Ecto neural progenitor cell (in vitro differentiated cells): Measurements from ENCODE around the gene PKP3.

Experiments
- DNase-seq: peaks from one replicate; pipeline ENCODE4 v3.0.0-alpha.2; 2018; ENCODE audit warnings: low spot score

PKP3 gene

DNA sequence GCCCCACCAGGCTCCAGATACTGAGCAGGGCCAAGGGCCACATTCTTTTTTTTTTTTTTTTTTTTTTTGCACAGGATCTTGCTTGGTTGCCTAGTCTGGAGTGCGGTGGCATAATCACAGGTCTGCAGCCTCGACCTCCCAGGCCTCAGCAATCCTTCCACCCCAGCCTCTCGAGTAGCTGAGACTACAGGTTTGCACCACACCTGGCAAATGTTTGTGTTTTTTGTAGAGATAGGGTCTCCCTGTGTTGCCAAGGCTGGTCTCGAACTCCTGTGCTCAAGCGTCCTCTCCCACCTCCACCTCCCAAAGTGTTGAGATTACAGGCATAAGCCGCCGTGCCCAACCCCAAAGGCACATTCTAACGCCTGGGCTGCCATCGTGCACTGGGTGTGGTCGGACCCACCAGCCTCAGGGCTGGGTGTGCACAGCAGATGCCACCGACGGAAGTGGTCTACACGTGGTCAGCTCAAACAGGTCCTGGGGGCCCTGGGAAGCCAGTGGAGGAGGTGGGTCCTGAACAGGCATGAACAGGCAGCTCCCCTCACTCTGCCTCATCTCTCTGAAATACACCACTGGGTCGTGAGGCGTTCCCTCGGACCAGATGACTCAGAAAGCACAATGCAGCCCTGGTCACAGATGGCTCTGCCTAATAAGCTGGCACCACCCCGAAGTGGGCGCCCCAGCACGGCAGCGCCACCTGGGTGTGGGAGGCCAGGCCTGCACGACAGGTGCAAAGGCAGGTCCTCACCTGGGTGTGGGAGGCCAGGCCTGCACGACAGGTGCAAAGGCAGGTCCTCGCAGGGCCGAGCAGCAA, 29.9 kb upstream of the PKP3 start:
- no peak for DNase-seq

DNA sequence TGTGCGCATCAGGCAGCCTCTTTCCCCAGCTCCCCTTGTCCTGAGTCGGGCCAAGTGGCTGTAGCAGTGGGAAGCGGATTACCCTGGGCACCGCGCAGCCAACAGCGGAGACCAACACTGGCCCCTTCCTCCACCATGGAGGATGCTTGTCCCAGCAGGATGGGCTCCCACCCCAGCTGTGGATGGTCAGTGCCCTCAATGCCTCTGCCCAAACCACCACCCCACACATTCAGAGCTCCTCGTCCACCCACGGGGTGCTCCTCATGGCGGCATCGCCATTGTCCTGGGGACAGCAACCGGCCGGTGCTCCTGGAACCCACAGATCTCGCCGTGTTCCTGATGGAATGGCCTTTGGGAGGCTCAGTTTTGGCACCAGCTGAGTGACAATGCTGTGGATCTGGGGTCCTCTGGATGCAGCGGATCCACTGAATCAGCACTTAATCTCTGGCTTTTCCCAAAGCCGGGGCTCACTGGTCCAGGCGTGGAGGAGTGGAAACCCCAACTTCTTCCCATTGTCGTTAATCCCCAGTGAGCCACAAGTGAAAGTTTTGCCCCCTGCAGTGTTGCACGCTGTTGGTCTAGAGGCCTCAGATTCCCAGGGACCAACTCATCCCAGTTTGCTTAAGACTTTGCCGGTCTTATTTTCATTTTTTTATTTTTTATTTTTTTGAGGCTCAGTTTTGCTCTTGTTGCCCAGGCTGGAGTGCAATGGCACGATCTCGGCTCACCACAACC, 28.9 kb upstream of the PKP3 start:
- DNase-seq = no peak

DNA sequence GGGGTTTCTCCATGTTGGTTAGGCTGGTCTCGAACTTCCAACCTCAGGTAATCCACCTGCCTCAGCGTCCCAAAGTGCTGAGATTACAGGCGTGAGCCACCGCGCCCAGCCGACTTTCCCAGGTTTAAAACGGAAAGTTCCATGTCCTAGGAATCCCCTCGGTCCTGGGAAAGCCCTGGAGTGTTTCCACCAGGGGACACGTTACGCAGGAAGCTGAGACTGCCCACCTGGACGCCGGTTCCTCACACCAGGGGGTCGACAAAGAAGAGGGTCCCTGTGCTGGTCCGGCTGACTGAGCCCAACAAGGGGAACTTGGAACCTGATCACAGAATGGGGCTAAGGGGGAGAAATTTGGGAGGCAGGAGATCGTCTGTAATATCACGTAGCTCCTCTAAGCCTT, 28.2 kb upstream of the PKP3 start:
- DNase-seq = no peak

DNA sequence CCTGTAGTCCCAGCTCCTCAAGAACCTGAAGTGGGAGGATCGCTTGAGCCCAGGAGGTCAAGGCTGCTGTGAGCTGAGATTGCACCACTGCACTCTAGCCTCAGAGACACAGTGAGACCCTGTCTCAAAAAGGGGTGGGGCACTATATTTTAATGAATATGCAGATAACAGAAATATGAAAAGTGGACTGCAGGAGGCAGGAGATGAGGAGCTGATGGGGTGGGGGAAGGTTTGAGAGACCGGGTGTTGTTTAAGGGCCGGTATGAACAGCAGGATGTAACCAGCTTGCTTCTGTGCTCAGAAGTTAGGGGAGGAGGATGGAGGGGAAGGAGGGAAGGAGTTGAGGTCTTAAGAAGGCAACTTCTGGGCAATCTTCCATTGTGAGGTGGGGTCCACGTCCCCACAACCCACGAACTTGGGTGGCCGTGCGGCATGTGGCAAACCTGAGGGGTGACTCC, 26.0 kb upstream of the PKP3 start:
- no peak for DNase-seq

DNA sequence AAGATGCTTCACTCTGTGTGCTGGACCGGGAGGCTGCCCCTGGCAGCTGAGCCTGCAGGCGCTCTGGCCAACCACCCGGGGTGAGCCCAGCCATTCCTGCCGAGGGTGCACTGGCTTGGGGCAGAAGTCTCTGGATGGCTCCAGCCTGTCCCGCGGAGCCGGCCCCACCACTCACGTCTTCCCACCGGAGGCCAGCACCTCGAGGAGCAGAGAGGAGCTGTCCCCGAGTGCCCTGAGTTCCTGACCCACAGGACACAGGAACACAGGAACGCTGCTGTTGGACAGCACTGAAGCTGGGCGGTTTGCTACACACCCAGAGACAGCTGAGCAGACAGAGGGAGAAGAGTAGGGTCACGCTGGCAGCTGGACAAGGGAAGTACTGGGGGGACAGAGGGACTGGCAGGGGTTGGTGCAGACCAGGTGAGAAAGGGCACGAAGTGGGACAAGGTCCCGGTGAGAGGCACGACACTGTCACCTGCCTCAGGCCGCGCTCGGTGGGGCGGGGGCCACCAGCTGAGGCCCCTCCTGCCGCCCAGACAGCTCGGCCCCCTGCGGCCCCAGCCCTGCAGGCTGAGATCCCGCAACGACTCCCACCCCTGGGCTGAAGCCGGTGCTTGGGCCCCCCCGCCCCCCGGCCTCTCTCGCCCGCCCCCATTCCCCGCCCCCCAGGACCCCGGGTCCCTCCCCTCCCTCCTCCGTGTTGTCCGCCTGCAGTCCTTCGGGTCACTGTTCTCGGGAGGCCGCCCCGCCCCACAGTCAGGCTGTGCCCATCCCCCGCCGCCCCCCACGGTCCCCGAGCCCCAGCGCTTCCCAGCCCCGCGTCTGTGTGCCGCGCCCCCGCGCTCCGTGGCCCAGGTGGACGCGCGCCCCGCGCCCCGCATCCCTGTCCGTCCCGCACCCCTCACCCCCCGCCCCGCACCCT, 25.3 kb upstream of the PKP3 start:
- no peak for DNase-seq

DNA sequence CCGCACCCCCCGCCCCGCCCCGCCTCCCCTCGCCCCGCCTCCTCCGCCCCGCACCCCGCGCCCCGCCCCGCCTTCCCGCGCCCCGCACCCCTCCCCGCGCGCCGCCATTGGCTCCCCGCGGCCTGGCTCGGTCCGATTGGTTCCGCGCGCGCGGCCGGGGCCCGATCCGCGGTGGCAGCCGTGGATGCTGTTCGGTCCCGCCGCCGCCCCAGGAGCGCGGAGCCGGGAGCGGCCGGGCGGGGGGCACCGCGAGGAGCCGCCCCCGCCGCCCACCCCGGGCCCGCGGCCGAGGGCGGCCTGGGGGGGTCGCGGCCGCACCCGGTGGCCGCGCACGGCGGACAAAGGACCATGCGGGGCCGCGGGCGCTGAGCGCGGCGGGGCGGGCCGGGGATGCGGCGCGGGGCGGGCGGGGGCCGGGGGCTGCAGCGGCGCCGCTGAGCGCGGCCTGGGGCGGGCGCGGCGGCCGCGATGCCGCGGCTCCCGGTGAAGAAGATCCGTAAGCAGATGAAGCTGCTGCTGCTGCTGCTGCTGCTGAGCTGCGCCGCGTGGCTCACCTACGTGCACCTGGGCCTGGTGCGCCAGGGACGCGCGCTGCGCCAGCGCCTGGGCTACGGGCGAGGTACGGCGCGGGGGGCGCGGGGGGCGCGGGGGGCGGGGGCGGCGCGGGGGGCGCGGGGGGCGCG, 24.5 kb upstream of the PKP3 start, which contains the start of gene B4GALNT4:
Gene B4GALNT4, plus strand, starts transcription at position 164 of the 683 bp plus-strand sequence. Its CDS starts 305 bp downstream, at position 469.
- DNase-seq = no peak

DNA sequence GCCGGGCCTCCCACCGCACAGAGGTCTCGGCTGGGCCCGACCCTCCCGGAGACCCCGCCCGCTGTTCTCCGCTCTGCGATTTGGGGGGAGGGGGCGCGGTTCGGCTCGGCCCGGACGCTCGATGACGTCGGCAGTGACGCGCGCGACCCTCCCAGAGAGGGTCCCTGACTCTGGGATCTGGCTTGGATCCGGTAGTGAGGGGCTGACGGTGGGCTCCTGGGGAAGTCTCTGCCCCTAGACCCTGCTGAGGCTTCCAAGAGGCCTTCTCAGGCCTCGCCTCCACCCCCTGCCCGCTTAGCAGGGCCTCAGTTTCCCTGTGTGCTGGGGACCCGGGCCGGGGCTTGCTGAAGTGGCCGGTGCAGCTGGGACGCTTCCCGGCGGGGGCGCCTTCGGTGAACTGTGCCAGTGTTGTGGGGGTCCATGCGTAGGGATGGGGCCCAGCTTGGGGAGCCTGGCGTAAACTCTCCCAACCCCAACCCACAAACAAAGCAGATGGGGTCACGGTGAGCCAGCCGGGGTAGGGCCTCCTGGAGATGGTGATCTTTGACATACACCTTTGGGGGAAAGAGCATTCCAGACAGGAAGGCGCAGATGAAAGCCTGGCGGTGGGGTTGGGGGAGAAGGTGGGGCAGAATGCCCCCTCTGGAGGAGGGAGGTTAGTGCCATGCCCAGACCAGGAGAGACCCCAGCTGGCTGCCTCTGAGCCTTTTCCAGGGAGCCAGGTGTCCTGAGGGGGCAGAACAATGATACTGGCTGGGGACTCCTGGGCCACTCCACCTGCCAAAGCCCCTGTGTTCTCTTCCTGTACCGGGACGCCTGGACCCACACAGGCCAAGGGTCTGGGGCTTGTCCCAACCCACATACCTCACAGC, 23.7 kb upstream of the PKP3 start:
- peak; percentile 74 for DNase-seq

DNA sequence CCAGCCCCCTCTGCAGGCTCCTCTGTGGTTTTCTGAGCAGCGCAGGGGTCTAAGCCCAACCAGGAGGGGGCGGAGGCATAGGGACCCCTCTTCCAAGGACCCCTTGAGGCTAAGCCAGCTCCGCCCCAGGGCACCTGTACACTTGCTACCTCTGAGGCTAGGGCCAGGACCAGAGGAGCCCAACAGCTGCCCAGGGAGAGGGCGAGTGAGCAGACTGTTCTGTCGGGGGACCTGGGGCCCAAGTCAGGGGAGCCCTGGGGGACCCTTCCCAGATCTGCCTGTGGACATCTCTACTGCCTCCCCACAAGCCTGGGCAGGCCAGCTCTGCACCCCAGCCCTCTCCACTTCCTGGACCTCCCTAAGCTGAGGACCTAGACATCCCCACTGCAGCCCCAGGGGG, 23.0 kb upstream of the PKP3 start:
- DNase-seq = no peak

DNA sequence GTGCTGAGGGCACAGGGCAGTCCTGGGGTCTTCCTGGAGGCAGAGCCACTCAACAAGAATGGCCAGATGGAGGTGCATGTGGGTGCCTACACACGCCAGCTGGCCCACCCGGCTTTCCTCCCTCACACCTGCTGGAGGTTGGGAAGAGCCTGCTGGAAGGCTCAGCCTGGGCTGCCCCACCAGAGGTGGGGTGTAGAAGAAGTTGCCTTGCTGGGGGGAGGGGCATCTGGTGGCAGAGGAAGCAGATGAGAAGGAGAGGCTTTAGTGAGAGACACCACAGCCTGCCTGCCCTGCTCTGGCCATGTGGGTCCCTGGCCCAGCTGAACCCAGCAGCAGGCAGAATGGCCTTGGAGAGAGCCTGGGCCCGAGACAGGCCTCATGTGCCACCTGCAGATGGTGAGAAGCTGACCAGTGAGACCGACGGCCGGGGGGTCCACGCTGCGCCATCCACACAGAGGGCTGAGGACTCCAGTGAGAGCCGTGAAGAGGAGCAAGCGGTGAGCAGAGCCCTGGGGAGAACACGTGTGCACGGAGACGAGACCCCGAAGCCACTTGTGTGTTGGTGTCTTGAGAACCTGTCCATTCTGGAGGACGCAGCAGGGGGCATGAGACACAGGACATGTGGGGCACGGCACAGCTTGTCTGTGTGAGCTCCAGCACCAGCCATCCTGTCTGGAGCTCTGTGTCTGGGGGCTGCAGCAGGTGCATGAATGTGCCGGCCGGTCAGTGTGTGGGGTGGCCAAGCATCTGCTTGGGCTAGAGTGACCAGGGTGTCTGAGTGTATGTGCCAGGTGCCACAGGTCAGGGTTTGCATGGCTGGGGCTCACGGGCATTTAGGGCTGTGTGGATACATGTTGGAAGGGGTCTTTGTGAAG, 22.1 kb upstream of the PKP3 start:
- no peak for DNase-seq

DNA sequence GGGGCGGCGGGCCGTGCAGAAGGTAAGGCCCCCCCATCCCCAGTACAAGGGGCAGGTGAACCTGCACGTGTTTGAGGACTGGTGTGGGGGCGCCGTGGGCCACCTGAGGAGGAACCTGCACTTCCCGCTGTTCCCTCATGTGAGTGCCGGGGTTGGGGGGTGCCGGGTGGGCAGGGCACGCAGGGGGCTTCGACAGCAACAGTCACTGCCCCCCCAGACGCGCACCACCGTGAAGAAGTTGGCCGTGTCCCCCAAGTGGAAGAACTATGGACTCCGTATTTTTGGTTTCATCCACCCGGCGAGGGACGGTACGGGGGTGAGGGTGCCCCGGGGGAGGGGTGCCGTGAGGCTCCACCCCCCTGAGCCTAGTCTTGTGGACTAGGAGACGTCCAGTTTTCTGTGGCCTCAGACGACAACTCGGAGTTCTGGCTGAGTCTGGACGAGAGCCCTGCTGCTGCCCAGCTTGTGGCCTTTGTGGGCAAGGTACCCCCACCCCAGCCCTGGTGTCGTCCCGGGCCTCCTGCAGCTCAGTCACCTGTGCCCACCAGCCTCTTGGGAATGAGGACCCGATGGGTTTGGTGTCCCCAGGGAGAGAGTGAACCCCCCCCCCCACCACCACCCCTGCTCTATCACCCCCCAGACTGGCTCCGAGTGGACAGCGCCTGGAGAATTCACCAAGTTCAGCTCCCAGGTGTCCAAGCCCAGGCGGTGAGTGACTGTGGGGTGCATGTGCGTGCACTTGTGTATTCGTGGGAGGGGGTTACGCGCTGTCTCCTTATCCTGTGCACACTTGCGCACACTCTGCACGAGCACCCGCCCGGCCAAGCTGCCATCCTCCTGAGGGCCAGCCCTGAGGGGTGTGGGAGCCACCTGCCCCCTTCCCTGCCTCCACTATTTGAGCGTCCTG, 20.9 kb upstream of the PKP3 start:
- no peak for DNase-seq

DNA sequence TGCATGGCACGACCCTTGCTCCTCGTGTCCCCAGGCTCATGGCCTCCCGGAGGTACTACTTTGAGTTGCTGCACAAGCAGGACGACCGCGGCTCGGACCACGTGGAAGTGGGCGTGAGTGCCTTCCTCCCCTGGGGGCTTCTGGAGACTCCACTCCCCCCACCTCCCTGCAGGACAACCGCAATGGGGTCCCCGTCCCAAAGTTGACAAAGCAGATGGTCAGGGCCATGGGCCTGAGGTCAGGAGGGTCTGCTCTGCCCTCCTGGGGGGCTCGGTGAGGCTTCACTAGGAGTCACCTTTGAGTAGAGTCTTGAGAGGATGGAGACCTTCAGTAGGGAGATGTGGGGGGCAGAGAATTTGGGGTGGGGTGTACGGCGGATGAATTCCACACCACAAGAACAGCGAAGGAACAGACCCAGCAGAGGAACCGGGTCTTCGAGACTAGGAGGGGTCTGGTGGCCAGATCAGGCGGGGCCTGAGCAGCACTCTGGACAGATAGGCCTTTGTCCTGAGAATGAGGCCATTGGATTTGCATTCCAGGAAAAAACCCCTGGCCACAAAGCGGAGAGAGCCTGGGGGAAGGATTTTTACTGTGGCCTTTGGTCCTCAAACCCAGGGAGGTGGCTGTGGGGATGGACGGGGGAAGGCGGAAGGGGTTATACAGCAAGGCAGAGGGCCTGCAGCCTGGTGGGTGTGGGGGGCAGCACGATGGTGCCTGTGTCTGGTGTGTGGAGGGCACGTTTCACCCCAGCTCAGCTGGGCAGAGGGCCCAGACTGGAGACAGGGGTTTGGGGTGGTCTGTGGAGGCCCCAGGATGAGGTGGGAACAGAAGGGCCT, 20.1 kb upstream of the PKP3 start:
- DNase-seq = no peak

DNA sequence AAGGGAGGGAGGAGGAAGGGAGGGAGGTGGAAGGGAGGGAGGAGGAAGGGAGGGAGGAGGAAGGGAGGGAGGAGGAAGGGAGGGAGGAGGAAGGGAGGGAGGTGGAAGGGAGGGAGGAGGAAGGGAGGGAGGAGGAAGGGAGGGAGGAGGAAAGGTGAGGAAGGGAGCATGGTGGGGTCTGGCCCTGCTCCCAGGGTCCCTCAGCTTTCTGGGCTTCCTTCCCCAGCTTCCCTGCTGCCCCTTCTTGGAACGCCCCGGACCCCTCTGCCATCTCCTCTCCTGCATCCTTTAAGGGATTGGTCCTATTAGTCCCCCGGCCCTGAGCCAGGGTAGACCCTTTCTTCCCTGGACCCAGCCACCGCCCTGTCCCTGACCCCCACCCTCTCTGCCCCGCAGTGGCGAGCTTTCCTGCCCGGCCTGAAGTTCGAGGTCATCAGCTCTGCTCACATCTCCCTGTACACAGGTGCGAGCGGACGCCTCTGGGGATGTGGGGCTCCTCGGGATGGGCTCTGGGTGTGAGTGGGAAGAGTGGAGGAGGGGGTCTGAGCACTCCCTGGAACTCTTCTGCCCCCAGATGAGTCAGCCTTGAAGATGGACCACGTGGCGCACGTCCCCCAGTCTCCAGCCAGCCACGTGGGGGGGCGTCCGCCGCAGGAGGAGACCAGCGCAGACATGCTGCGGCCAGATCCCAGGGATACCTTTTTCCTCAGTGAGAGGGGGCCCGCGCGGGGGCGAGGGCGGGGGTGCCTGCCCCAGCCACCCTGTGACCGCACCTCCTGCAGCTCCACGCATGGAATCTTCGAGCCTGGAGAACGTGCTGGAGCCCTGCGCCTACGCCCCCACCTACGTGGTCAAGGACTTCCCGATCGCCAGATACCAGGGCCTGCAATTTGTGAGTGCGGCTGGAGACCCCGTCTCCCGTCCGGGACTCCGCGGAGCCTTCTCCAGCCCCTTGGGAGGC, 18.7 kb upstream of the PKP3 start:
- DNase-seq = no peak

DNA sequence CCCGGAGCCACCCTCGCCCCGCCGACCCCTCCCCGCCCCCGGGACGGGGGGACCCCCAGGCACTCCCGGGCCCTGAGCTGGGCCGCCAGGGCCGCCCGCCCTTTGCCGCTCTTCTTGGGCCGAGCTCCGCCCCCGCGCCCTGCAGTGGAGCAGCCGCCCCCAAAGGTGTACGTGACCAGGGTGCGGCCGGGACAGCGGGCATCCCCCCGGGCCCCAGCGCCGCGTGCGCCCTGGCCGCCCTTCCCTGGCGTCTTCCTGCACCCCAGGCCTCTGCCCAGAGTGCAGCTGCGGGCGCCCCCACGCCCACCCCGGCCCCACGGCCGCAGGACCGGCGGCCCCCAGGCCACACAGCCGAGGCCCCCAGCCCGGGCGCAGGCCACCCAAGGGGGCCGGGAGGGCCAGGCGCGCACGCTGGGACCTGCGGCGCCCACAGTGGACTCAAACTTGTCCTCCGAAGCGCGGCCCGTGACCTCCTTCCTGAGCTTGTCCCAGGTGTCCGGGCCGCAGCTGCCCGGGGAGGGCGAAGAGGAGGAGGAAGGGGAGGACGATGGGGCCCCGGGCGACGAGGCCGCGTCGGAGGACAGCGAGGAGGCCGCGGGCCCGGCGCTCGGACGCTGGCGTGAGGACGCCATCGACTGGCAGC, 17.4 kb upstream of the PKP3 start:
- DNase-seq = no peak

DNA sequence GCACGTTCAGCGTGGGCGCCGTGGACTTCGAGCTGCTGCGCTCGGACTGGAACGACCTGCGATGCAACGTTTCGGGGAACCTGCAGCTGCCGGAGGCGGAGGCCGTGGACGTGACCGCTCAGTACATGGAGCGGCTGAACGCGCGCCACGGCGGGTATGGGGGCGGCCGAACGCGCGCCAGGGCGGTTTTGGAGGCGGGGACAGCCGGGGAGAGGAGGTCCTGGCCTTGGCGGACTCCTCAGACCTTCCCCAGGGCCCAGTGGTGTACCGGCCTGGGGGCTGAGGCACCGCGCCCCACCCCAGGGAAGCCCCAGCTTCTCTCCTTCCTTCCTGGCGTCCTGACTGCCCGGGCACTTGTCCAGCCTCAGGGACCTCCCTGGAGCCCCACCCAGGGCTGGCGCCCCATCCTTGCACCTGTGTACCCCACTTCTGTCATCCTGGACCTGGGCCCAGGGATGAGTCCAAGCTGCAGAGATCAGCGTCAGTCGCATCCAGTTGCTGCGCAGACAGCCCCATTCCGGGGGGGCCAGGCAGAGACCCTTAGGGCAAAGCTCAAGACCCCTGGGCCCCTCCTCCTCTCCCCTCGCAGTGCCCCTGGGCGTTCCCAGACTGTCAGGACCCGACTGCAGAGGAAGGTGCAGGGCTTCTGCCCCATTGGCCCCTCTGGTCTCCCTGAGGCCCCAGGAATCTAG, 16.7 kb upstream of the PKP3 start:
- no peak for DNase-seq

DNA sequence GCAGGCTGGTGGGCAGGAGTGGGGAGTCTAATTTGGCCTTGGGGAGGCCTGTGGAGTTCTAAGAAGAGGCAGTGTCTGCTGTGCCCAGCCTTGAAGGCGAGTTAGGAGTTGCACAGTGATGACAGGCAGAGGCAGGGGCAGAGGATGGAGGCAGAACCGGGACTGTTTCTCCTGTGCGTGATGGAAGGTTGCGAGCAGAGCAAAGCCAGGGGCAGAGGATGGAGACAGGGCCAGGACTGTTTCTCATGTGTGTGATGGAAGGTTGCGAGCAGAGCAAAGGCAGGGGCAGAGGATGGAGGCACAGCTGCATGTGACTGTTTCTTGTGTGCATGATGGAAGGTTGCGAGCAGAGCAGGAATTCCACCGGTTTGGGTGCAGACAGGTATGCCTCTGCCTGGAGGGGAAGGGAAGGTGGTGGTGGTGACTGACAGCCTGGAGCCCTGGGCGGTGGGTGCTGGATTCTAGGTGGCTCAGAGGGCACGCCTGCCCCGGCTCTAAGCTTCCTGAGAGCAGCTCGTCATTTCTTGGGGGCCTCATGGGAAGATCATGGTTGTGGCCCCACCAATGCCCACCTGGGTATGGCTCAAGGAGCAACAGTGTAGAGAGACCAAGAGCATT, 16.0 kb upstream of the PKP3 start:
- DNase-seq = no peak
